Activated T-cell treated with anti-CD3 and anti-CD28 coated beads for 24 hours (primary cell): ENCODE results near the gene MCM6.

Experiments used
- DNase-seq: peaks from one replicate; pipeline ENCODE4 v3.0.0-alpha.2; 2020; ENCODE audit warnings: low read depth

The MCM6 gene

DNA sequence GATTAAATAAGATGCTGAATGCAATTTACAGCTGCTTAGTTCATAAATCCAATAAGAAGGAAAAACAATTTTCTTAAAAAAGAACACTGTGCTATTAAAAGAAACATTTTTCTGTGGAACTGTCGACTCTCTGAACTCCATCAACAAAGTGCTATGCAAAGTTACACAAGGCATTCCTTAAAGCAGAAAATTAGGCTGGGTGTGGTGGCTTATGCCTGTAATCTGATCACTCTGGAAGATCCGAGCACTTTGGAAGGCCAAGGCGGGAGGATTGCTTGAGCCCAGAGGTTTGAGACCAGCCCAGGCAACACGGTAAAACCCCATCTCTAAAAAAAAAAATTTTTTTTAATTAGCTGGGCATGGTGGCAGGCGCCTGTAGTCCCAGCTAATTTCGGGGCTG, 13.0 kb downstream of the MCM6 start:
- no peak for DNase-seq

- DNase-seq, result no peak
Observed at GRCh38 chr2:135862718-135863117, 13.5 kb downstream of the MCM6 start.

- DNase-seq, result no peak
Observed at GRCh38 chr2:135853401-135853800, 22.8 kb downstream of the MCM6 start.

DNA sequence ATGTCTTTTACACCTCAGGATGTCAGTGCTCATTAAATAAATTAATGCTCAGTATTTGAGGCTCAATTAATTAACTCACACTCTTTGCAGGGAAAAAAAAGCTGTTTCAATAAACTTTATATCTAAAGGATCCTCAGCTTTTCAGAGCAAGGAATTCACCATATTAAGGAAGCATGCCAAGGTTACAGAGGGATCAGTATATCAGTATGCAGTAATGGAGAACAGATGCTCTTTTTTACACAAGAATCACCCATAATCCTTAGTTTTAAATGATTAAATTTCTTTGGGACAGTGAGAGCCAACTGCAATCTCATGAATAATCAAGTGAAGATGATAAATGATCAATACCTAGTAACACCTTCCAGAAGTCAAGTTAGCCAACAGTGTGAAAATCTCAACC, 24.4 kb downstream of the MCM6 start:
- no peak for DNase-seq

DNA sequence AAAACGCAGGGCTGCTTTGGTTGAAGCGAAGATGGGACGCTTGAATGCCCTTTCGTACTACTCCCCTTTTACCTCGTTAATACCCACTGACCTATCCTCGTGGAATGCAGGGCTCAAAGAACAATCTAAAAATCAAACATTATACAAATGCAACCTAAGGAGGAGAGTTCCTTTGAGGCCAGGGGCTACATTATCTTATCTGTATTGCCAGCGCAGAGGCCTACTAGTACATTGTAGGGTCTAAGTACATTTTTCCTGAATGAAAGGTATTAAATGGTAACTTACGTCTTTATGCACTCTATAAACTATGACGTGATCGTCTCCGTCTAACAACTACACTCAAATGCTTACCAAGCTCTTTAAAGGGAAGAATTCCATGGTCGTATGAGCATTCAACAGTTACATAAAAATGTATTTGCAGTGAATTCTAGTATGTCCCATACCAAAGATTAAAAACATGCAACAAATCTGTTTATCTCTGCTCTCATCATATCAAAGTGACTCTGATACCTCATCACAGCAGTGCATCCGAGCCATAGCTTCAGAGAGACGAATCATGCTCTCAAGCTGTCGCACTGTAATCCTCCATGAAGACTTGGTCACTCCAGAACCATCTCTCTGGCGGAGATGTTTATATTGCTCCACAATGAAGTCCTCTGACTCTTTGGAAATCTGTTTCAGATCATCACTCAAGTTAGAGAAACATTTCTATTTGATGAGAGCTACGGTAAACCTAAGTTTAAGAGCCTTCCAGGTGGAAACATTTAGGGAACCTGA, 25.2 kb downstream of the MCM6 start:
- no peak for DNase-seq

DNA sequence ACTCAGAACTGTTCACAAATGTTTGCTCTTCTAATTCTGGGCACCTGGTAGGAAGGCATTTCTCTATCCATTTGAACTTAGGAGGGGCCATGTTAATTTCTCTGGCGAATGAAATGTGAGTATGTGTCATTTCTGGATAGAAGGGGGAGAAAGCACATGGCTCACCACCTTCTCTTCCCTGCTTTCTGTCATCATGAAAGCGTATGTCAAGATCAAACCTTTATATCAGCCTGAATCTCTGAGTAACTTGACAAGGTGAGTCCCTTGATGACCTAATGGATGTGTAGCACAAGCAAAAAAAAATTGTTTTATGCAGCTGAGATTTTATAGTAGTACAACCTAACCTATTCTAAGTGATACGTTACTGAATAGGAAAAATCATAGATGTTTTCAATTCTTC, 27.2 kb downstream of the MCM6 start:
- no peak for DNase-seq

GRCh38 chr2:135845997-135846396, 30.2 kb downstream of the MCM6 start:
- DNase-seq, result no peak

GRCh38 chr2:135845257-135845656, 31.0 kb downstream of the MCM6 start:
- no peak for DNase-seq

- DNase-seq, result no peak
Observed at GRCh38 chr2:135844301-135844895, 31.8 kb downstream of the MCM6 start.

DNA sequence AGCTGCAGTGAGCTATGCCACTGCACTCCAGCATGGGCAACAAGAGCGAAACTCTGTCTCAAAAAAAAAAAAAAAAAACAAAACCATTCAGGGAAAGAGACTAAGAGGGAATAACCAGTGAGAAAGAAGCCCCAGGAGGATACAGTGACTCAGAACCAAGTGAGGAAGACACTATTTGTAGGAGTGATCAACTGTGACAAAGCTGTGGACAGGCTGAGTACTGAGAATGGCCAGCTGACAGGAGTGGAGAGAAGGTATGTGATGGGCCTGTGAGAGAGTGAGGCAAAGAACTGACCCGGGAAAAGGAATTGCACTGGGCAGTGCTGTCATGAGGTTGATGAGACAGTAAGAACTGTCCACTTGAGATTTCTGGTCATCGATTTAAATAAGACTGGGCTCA, 32.6 kb downstream of the MCM6 start:
- DNase-seq, result no peak

GRCh38 chr2:135840601-135841000, 35.6 kb downstream of the MCM6 start:
- no peak for DNase-seq

DNA sequence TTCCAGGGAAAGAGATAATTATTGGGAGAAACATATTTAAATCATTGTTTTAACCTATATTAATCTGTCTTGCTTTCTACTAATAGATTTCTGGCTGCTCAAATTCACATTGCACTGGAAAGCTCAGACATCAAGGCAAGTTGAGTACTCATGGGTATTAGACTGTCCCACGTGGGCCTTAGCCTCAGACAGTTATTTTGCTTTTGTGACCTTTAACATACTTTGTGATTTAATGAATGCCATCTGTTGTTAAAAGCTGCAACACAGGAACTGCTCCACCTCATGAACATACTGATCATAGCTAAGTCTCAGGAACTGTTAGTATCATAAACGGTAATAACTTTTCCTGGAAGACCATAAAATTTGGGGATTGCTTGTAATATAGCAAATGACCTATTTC, 36.5 kb downstream of the MCM6 start:
- no peak for DNase-seq

- no peak for DNase-seq
Observed at GRCh38 chr2:135838502-135838901, 37.7 kb downstream of the MCM6 start.

DNA sequence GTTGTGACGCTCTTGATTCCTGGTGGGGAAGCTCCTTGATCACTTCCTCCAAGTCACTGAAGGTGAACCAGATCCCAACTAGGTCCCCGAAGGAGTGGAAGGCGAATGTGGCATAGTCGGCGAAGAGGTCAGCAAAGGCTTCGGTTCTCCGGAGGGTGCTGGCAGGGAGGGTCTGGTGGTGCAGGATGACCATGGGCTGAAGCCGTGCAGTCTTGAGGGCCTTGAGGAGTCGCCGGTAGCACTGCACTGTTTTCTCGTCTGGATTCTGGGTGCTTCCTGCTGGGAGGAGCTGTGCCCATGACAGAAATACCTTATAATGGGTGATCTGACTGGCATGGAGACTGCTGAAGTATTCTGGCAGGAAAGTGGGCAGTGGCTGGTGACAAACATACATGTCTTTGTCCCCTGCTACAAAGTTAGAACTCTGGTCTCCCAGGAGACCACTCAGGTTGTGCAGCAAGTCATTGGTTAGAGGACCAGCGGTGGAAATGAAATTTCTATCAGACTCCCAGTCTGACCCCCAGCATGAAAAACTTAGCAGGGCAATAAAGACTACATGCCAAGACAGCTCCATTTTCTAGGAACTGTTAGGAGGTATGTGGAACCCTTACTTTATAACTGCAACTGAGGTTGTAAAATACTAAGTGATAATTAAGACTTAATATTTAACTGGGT, 39.5 kb downstream of the MCM6 start, which contains the start of gene LCT:
Gene LCT, minus strand, starts transcription at position 589 of the 675 bp plus-strand sequence. Its CDS starts 15 bp downstream, at position 574.
- no peak for DNase-seq

DNA sequence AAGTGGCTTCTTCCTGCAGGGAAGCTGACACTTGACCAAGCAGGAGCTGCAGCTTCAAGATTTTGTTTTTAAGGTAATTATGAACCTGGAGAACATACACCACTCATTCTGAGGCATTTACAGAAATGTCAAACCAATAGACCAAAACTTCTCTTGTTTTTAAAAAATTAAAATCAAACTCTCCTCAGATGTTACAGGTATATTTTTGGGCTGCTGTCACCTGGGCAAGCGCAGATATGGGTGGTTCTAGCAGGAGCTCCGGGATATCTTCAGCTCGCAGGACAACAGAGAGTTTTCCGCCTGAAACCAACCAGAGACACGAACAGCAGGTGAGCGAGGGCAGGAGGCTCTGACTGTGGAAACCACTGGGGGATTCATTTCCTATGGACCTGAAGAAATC, 43.4 kb downstream of the MCM6 start:
- DNase-seq, result no peak

GRCh38 chr2:135831180-135831812, 44.9 kb downstream of the MCM6 start:
- DNase-seq, result no peak

- DNase-seq, result no peak
Observed at GRCh38 chr2:135829378-135830135, 46.7 kb downstream of the MCM6 start.

DNA sequence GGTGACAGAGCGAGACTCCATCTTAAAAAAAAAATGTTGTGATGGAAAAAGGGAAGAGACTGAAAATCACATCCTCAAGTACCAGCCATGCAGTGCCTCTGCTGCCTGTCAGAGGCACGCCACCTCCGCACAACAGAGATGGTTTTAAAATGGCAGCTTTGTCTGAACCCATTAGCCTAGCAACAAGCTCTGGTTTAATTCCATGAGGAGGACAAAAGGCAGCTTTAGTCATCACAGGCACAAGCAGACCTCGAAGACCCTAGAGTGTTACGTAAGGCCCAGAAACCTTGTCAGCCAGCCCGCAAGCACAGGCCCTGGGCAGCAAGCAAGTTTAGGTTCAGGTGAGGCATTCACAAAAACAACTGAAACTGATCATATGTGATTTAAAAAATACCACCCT, 49.7 kb downstream of the MCM6 start:
- DNase-seq, result no peak

DNA sequence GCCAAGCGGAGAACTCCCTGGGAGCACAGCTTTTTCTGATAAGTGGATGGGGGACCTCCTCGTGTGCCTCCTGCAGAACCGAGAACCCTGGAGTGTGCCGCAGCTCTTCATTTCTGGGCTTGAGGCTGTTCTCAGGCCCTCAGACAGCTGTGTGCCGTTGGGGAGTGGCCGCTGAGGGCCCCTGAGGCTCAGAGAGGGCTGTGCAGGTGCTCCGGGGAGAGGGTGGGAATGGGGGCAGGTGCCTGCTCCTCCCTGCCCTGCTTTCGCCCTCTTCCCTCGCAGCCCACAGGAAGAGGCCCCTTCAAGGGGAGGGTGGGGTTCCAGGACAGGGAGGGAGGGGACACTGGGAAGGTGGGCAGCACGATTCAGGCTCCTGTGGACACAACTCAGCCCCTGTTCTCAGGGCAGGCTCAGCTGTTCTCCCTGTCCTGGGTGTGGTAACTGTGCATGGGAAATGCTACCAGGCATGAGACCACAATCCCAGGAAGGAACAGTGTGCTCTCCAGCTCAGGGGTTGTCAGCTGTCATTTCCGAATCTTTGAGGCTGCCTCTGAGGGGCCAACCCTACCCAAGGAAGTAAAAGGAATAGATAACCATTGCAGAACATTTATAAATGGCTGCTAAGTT, 50.6 kb downstream of the MCM6 start:
- no peak for DNase-seq

- DNase-seq, result no peak
Observed at GRCh38 chr2:135825131-135825530, 51.1 kb downstream of the MCM6 start.

- no peak for DNase-seq
Observed at GRCh38 chr2:135822855-135823254, 53.4 kb downstream of the MCM6 start.

GRCh38 chr2:135821190-135821589, 55.1 kb downstream of the MCM6 start:
- DNase-seq, result no peak
